ENCODE results near the gene L1CAM. TPM values are rescaled to one million over a fixed set of nuclear protein-coding genes. Genes with fewer than 3 reads are reported as not detected.

The L1CAM gene
- total and polyA plus RNA-seq, 4 donors = 0.28 to 0.59 (median 0.39) TPM; not detected in 1

DNA sequence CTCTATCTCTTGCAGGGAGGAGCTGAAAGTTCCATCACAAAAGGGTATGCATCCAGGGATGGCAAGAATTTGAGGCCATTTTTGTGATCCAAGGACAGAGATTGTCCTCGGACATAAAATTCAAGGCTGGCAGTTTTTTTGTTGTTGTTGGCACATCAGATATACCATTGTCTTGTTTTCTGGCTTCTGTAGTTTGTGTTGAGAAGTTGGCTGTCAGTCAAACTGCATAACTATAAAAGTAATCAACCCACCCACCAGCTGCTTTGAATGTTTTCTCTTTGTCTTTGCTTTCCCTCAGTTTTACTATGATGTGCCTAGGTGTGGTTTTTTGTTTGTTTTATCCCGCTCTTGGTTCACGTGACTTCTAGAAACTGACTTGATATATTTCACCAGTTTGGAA, 34.0 kb downstream of the L1CAM start:
- DNase-seq (ENCODE audit: low spot score) = no peak
- TF ChIP-seq YY1 (IDR thresholded peaks at IDR 0.05) = no peak
- TF ChIP-seq JUND (IDR thresholded peaks at IDR 0.05) = no peak
- no peak for TF ChIP-seq FOXA1 (IDR thresholded peaks at IDR 0.05)
- TF ChIP-seq, protein P1, sequence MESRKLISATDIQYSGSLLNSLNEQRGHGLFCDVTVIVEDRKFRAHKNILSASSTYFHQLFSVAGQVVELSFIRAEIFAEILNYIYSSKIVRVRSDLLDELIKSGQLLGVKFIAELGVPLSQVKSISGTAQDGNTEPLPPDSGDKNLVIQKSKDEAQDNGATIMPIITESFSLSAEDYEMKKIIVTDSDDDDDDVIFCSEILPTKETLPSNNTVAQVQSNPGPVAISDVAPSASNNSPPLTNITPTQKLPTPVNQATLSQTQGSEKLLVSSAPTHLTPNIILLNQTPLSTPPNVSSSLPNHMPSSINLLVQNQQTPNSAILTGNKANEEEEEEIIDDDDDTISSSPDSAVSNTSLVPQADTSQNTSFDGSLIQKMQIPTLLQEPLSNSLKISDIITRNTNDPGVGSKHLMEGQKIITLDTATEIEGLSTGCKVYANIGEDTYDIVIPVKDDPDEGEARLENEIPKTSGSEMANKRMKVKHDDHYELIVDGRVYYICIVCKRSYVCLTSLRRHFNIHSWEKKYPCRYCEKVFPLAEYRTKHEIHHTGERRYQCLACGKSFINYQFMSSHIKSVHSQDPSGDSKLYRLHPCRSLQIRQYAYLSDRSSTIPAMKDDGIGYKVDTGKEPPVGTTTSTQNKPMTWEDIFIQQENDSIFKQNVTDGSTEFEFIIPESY (IDR thresholded peaks at IDR 0.05) = no peak
- no peak for TF ChIP-seq HNF4A (conservative IDR thresholded peaks at IDR 0.05)
- TF ChIP-seq HNF4G (IDR thresholded peaks at IDR 0.05) = no peak
- Histone ChIP-seq H3K27ac (ENCODE audit: low read depth in 1 of 2, low read length in 2 of 2) (no peak overlapping the region), H3K27me3 (ENCODE audit: control insufficient read depth in 4 of 4, insufficient read depth in 4 of 4, low read length in 3 of 4) (peaks cover 0 to 8% (median 0%) of the 10 kb centered on the region in 4 donors), H3K9me3 (ENCODE audit: control insufficient read depth in 4 of 4, low read length in 3 of 4) (peaks cover 0 to 4% (median 0%) of the 10 kb centered on the region in 4 donors), H3K4me3 (ENCODE audit: low read depth in 1 of 3, low read length in 3 of 3) (no peak overlapping the region), H3K36me3 (ENCODE audit: control insufficient read depth in 4 of 4, insufficient read depth in 3 of 4, low read depth in 1 of 4, low read length in 3 of 4) (no peaks in the 10 kb centered on the region), H3K4me1 (ENCODE audit: control insufficient read depth in 4 of 4, insufficient read depth in 4 of 4, low read length in 3 of 4) (no peaks in the 10 kb centered on the region), H3K9ac (ENCODE audit: low read depth in 1 of 2, low read length in 2 of 2) (no peak overlapping the region)
- 79% methylated on average over 3 of the region's 3 CpGs for WGBS

DNA sequence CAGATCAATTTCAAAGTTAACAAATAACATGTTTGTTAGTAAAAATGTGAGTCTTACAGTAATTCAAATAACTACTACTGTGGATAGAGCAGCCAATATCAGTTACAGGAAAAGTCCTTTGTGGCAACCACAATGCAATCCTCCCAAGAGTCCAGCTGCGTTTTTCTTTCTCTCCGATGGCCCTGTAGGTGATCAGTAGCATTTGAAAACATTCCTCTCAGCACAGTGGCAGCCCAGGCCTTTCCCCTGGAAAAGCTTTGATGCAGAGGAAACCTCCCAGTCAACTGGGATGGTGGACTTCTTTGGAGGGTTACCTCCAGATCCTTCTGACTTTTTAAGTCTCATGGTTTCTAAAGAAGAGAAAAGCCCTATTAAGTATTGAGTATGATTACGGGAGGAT, 37.6 kb downstream of the L1CAM start:
- 69% methylated on average over 3 of the region's 3 CpGs for WGBS
- no peak overlapping the region for H3K4me3 ChIP-seq (ENCODE audit: low read depth in 1 of 3, low read length in 3 of 3)
- H3K4me1 ChIP-seq (ENCODE audit: control insufficient read depth in 4 of 4, insufficient read depth in 4 of 4, low read length in 3 of 4) = no peaks in the 10 kb centered on the region
- peaks cover 0 to 15% (median 0%) of the 10 kb centered on the region in 4 donors for H3K27me3 ChIP-seq (ENCODE audit: control insufficient read depth in 4 of 4, insufficient read depth in 4 of 4, low read length in 3 of 4)
- H3K9ac ChIP-seq (ENCODE audit: low read depth in 1 of 2, low read length in 2 of 2) = no peak overlapping the region
- no peak for DNase-seq (ENCODE audit: low spot score)
- H3K36me3 ChIP-seq (ENCODE audit: control insufficient read depth in 4 of 4, insufficient read depth in 3 of 4, low read depth in 1 of 4, low read length in 3 of 4) = no peaks in the 10 kb centered on the region
- no peak for TF ChIP-seq NR2F2 (IDR thresholded peaks at IDR 0.05)
- no peak for TF ChIP-seq GABPA (IDR thresholded peaks at IDR 0.05 in 1 of 2, conservative IDR thresholded peaks at IDR 0.05 in 1 of 2)
- TF ChIP-seq, protein P2, sequence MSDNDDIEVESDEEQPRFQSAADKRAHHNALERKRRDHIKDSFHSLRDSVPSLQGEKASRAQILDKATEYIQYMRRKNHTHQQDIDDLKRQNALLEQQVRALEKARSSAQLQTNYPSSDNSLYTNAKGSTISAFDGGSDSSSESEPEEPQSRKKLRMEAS (IDR thresholded peaks at IDR 0.05) = no peak
- TF ChIP-seq RAD21 (IDR thresholded peaks at IDR 0.05) = no peak
- no peak for TF ChIP-seq HNF4A (conservative IDR thresholded peaks at IDR 0.05)
- TF ChIP-seq, protein P3, sequence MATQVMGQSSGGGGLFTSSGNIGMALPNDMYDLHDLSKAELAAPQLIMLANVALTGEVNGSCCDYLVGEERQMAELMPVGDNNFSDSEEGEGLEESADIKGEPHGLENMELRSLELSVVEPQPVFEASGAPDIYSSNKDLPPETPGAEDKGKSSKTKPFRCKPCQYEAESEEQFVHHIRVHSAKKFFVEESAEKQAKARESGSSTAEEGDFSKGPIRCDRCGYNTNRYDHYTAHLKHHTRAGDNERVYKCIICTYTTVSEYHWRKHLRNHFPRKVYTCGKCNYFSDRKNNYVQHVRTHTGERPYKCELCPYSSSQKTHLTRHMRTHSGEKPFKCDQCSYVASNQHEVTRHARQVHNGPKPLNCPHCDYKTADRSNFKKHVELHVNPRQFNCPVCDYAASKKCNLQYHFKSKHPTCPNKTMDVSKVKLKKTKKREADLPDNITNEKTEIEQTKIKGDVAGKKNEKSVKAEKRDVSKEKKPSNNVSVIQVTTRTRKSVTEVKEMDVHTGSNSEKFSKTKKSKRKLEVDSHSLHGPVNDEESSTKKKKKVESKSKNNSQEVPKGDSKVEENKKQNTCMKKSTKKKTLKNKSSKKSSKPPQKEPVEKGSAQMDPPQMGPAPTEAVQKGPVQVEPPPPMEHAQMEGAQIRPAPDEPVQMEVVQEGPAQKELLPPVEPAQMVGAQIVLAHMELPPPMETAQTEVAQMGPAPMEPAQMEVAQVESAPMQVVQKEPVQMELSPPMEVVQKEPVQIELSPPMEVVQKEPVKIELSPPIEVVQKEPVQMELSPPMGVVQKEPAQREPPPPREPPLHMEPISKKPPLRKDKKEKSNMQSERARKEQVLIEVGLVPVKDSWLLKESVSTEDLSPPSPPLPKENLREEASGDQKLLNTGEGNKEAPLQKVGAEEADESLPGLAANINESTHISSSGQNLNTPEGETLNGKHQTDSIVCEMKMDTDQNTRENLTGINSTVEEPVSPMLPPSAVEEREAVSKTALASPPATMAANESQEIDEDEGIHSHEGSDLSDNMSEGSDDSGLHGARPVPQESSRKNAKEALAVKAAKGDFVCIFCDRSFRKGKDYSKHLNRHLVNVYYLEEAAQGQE (IDR thresholded peaks at IDR 0.05) = no peak
- TF ChIP-seq, protein P1 (IDR thresholded peaks at IDR 0.05) = no peak
- TF ChIP-seq FOXA1 (IDR thresholded peaks at IDR 0.05) = no peak
- TF ChIP-seq, protein P4, sequence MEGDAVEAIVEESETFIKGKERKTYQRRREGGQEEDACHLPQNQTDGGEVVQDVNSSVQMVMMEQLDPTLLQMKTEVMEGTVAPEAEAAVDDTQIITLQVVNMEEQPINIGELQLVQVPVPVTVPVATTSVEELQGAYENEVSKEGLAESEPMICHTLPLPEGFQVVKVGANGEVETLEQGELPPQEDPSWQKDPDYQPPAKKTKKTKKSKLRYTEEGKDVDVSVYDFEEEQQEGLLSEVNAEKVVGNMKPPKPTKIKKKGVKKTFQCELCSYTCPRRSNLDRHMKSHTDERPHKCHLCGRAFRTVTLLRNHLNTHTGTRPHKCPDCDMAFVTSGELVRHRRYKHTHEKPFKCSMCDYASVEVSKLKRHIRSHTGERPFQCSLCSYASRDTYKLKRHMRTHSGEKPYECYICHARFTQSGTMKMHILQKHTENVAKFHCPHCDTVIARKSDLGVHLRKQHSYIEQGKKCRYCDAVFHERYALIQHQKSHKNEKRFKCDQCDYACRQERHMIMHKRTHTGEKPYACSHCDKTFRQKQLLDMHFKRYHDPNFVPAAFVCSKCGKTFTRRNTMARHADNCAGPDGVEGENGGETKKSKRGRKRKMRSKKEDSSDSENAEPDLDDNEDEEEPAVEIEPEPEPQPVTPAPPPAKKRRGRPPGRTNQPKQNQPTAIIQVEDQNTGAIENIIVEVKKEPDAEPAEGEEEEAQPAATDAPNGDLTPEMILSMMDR (IDR thresholded peaks at IDR 0.05; ENCODE audit: low read depth, low read length, missing input control) = no peak
- TF ChIP-seq HNF4G (IDR thresholded peaks at IDR 0.05) = no peak
- no peak for TF ChIP-seq JUND (IDR thresholded peaks at IDR 0.05)
- TF ChIP-seq YY1 (IDR thresholded peaks at IDR 0.05) = no peak
- no peak overlapping the region for H3K27ac ChIP-seq (ENCODE audit: low read depth in 1 of 2, low read length in 2 of 2)
- H3K9me3 ChIP-seq (ENCODE audit: control insufficient read depth in 4 of 4, low read length in 3 of 4) = peaks cover 0 to under 1% (median 0%) of the 10 kb centered on the region in 4 donors
